SK-N-SH (cell line): ENCODE data around the gene SMYD3. TPM values are rescaled to one million over a fixed set of nuclear protein-coding genes. Genes with fewer than 3 reads are reported as not detected.

Experiments
- CTCF ChIA-PET: fragments of 300-600, 350-600 bp; formaldehyde crosslinking; extraction: SDS; loops from one replicate; lab custom pipeline; 2021; lab: Yijun Ruan, JAX
- POLR2A ChIA-PET: fragments of 350-600 bp; sonication (Branson Sonifier 250); formaldehyde crosslinking; extraction: SDS; loops from one replicate; lab custom pipeline; 2020; ENCODE audit warnings: antibody characterized with exemption, inconsistent platforms; lab: Yijun Ruan, JAX
- DNase-seq: peaks from one replicate; pipeline ENCODE4 v3.0.0; 2012
- H2AFZ ChIP-seq: fragments of 200-600 bp; sonication (generic); 2 replicates; pipeline ENCODE4 v1.8.1; 2016; ENCODE audit warnings: antibody characterized with exemption, mild to moderate bottlenecking, low read depth
- H3F3A ChIP-seq: fragments of 200-600 bp; sonication (generic); replicated peaks from 2 replicates; pipeline ENCODE3; 2016; ENCODE audit warnings: antibody characterized with exemption, mild to moderate bottlenecking; ENCODE audit not compliant: insufficient read depth
- H3K27ac ChIP-seq, 2 experiments: fragments of 200-500 bp in 1 of 2; fragments of 200-600 bp in 1 of 2; sonication (Bioruptor generic) in 1 of 2; sonication (generic), shearing (Covaris generic) in 1 of 2; 2 replicates each; pipeline versions ENCODE4 v1.5.1 to v1.6.1; 2014 to 2016; ENCODE audit warnings: low read depth in 2 of 2, inconsistent platforms in 1 of 2, low read length in 1 of 2, mild to moderate bottlenecking in 1 of 2, mixed read lengths in 1 of 2
- H3K27me3 ChIP-seq: fragments of 200-600 bp; sonication (generic), shearing (Covaris generic); 2 replicates; pipeline ENCODE4 v1.6.1; 2016; ENCODE audit warnings: mixed run types; ENCODE audit not compliant: insufficient read depth
- H3K36me3 ChIP-seq, 2 experiments: fragments of 200-500 bp in 1 of 2; fragments of 200-600 bp in 1 of 2; sonication (Bioruptor generic) in 1 of 2; sonication (generic) in 1 of 2; replicated peaks in 1 of 2; 2 replicates each; pipeline versions ENCODE3 to v1.5.1; 2014 to 2016; ENCODE audit warnings: low read length in 1 of 2, mild to moderate bottlenecking in 1 of 2; ENCODE audit not compliant: insufficient read depth in 2 of 2, control insufficient read depth in 1 of 2
- H3K4me1 ChIP-seq, 2 experiments: fragments of 200-500 bp in 1 of 2; fragments of 200-600 bp in 1 of 2; sonication (Bioruptor generic) in 1 of 2; sonication (generic), shearing (Covaris generic) in 1 of 2; 2 replicates each; pipeline versions ENCODE4 v1.5.1 to v1.6.1; 2014 to 2016; ENCODE audit warnings: low read depth in 1 of 2, low read length in 1 of 2, mixed run types in 1 of 2; ENCODE audit not compliant: insufficient read depth in 2 of 2, control insufficient read depth in 1 of 2
- H3K4me2 ChIP-seq: fragments of 200-600 bp; sonication (generic), shearing (Covaris generic); 2 replicates; pipeline ENCODE4 v1.6.1; 2017; ENCODE audit warnings: mixed run types
- H3K4me3 ChIP-seq, 2 experiments: fragments of 200-500 bp in 1 of 2; fragments of 200-600 bp in 1 of 2; sonication (Bioruptor generic) in 1 of 2; sonication (generic), shearing (Covaris generic) in 1 of 2; 2 replicates each; pipeline versions ENCODE4 v1.5.1 to v1.8.1; 2014 to 2016; ENCODE audit warnings: low read depth in 2 of 2, inconsistent platforms in 1 of 2, low read length in 1 of 2, mild to moderate bottlenecking in 1 of 2, mixed read lengths in 1 of 2, moderate library complexity in 1 of 2
- H3K79me2 ChIP-seq: fragments of 200-600 bp; sonication (generic); 2 replicates; pipeline ENCODE4 v1.8.1; 2017; ENCODE audit warnings: mild to moderate bottlenecking; ENCODE audit not compliant: insufficient read depth
- H3K9ac ChIP-seq: fragments of 200-600 bp; sonication (generic); 2 replicates; pipeline ENCODE4 v1.6.1; 2017; ENCODE audit warnings: mixed run types
- H3K9me2 ChIP-seq: fragments of 200-600 bp; sonication (generic); 2 replicates; pipeline ENCODE4 v1.6.1; 2017; ENCODE audit warnings: mixed run types
- H3K9me3 ChIP-seq: fragments of 200-600 bp; sonication (generic); 2 replicates; pipeline ENCODE4 v1.6.1; 2017; ENCODE audit warnings: mixed run types, mild to moderate bottlenecking, moderate library complexity
- H4K20me1 ChIP-seq: fragments of 200-600 bp; sonication (generic); 2 replicates; pipeline ENCODE4 v1.6.1; 2017; ENCODE audit warnings: mild to moderate bottlenecking, mixed run types; ENCODE audit not compliant: insufficient read depth
- ELF1 ChIP-seq: IDR thresholded peaks from 2 replicates; pipeline ENCODE4 v1.4.0; 2012
- EP300 ChIP-seq, 2 experiments: IDR thresholded peaks; 2 replicates each; pipeline versions ENCODE4 v1.4.0 to v1.6.1; 2012; ENCODE audit warnings: borderline replicate concordance in 1 of 2, low read depth in 1 of 2, low read length in 1 of 2
- EZH2phosphoT487 ChIP-seq: fragments of 200-600 bp; sonication (generic); IDR thresholded peaks from 2 replicates; pipeline ENCODE4 v1.6.1; 2017; ENCODE audit warnings: low read depth, mixed run types, mild to moderate bottlenecking, antibody characterized with exemption, moderate library complexity, borderline replicate concordance
- MEF2A ChIP-seq: IDR thresholded peaks from 2 replicates; pipeline ENCODE4 v1.4.0; 2012; ENCODE audit warnings: low read depth, borderline replicate concordance
- MXI1 ChIP-seq: IDR thresholded peaks from 2 replicates; pipeline ENCODE4 v1.6.1; 2012; ENCODE audit warnings: mild to moderate bottlenecking, low read depth, low read length, improper control_type of control experiment
- NFIC ChIP-seq: IDR thresholded peaks from 2 replicates; pipeline ENCODE4 v1.4.0; 2012; ENCODE audit warnings: borderline replicate concordance
- NRF1 ChIP-seq: IDR thresholded peaks from 2 replicates; pipeline ENCODE4 v1.6.1; 2012; ENCODE audit warnings: low read depth, mild to moderate bottlenecking, low read length
- POLR2AphosphoS5 ChIP-seq: IDR thresholded peaks from 2 replicates; pipeline ENCODE4 v1.6.1; 2012; ENCODE audit warnings: low read depth, low read length
- RAD21 ChIP-seq: IDR thresholded peaks from 2 replicates; pipeline ENCODE4 v1.6.1; 2012; ENCODE audit warnings: mild to moderate bottlenecking, low read length
- RFX5 ChIP-seq: IDR thresholded peaks from 2 replicates; pipeline ENCODE4 v1.6.1; 2012; ENCODE audit warnings: mild to moderate bottlenecking, improper control_type of control experiment, low read length
- RXRA ChIP-seq: IDR thresholded peaks from 2 replicates; pipeline ENCODE4 v1.4.0; 2012; ENCODE audit warnings: low read depth, mild to moderate bottlenecking, borderline replicate concordance
- SIN3A ChIP-seq: IDR thresholded peaks from 2 replicates; pipeline ENCODE4 v1.6.1; 2012; ENCODE audit warnings: low read depth, mild to moderate bottlenecking, low read length, moderate library complexity, borderline replicate concordance
- SMC3 ChIP-seq: IDR thresholded peaks from 2 replicates; pipeline ENCODE4 v1.6.1; 2012; ENCODE audit warnings: low read depth, low read length, improper control_type of control experiment
- TAF1 ChIP-seq: IDR thresholded peaks from 2 replicates; pipeline ENCODE4 v1.6.1; 2012; ENCODE audit warnings: low read depth, mild to moderate bottlenecking, low read length, moderate library complexity, borderline replicate concordance
- TEAD4 ChIP-seq: IDR thresholded peaks from 2 replicates; pipeline ENCODE4 v1.4.0; 2012; ENCODE audit warnings: mild to moderate bottlenecking, borderline replicate concordance; ENCODE audit not compliant: insufficient read depth
- YY1 ChIP-seq: IDR thresholded peaks from 2 replicates; pipeline ENCODE4 v1.4.0; 2012; ENCODE audit warnings: low read depth, mild to moderate bottlenecking
- WGBS: methylation state at CpG from one replicate; pipeline ENCODE4 v1.1.6; 2017; ENCODE audit warnings: low lambda C conversion rate; 5-methylcytosine and 5-hydroxymethylcytosine counted together
- polyA plus RNA-seq, 3 experiments: library from polyadenylated mRNA; depleted of rRNA; stranded (reverse); fragments of >200 nt; gene quantifications; 2 replicates each; pipeline ENCODE4 v1.2.3, GENCODE V29; 2012
- TF ChIP-seq, protein P1 (sequence below): IDR thresholded peaks from 2 replicates; pipeline ENCODE4 v1.6.1; 2012; ENCODE audit warnings: mild to moderate bottlenecking, low read depth, low read length, moderate library complexity
- TF ChIP-seq, protein P2 (sequence below): fragments of 150-350 bp; IDR thresholded peaks from 2 replicates; pipeline ENCODE4 v1.6.1; 2017; ENCODE audit warnings: antibody characterized with exemption, low read length, low read depth, borderline replicate concordance
- TF ChIP-seq, protein P3 (sequence below): IDR thresholded peaks from 2 replicates; pipeline ENCODE4; 2012
- TF ChIP-seq, protein P4 (sequence below): fragments of 150-350 bp; IDR thresholded peaks from 2 replicates; pipeline ENCODE4 v1.6.1; 2016; ENCODE audit warnings: mild to moderate bottlenecking, low read depth, low read length

Gene SMYD3
- polyA plus RNA-seq, 1 of the 3 experiments (the other 2 are of a cell fraction): 31.4 TPM

DNA sequence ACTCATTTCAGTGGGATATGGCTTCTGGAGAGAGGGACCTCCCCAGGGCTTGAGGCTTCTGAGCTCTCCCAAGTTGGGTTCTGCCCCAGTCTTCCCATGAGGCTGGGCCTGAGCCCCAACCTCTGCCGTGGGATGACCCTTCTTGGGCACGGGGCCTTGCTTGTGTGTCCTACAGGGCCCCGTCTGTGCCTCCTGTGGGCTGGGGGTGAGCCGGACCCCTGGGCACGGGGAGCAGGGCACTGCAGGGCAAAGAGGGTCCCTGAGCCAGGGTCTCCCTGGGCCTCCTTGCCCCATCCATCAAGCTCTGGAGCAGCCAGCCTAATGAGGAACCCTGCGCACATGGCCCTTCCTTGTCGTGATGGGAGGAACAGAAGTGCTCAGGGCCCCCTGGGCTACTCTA is 5.2 kb upstream of the SMYD3 start:
- H3K4me1 ChIP-seq: no peaks in the 10 kb centered on the region; a peak in 1 of 4 replicates
- H4K20me1 ChIP-seq: no peaks in the 10 kb centered on the region
- no peaks in the 10 kb centered on the region for H3K36me3 ChIP-seq
- H3K4me3 ChIP-seq: no peak overlapping the region
- H3K27me3 ChIP-seq: no peaks in the 10 kb centered on the region
- H2AFZ ChIP-seq: no peak overlapping the region
- H3K9ac ChIP-seq: no peak overlapping the region
- no peaks in the 10 kb centered on the region for H3F3A ChIP-seq
- no peak overlapping the region for H3K27ac ChIP-seq
- H3K79me2 ChIP-seq: no peaks in the 10 kb centered on the region
- CTCF ChIA-PET: no interaction called here
- H3K9me2 ChIP-seq: no peaks in the 10 kb centered on the region
- no peak overlapping the region for H3K4me2 ChIP-seq
- TF ChIP-seq MEF2A (no peak), RFX5 (no peak), NRF1 (no peak), EZH2phosphoT487 (no peak), EP300 (IDR thresholded peaks at IDR 0.05; ENCODE audit: borderline replicate concordance in 1 of 2, low read depth in 1 of 2, low read length in 1 of 2) (no peak), ELF1 (no peak), RAD21 (no peak), TEAD4 (no peak), SMC3 (no peak), RXRA (no peak), MXI1 (no peak), TAF1 (no peak), NFIC (no peak), YY1 (no peak), SIN3A (no peak), POLR2AphosphoS5 (no peak)
- TF ChIP-seq, protein P1, sequence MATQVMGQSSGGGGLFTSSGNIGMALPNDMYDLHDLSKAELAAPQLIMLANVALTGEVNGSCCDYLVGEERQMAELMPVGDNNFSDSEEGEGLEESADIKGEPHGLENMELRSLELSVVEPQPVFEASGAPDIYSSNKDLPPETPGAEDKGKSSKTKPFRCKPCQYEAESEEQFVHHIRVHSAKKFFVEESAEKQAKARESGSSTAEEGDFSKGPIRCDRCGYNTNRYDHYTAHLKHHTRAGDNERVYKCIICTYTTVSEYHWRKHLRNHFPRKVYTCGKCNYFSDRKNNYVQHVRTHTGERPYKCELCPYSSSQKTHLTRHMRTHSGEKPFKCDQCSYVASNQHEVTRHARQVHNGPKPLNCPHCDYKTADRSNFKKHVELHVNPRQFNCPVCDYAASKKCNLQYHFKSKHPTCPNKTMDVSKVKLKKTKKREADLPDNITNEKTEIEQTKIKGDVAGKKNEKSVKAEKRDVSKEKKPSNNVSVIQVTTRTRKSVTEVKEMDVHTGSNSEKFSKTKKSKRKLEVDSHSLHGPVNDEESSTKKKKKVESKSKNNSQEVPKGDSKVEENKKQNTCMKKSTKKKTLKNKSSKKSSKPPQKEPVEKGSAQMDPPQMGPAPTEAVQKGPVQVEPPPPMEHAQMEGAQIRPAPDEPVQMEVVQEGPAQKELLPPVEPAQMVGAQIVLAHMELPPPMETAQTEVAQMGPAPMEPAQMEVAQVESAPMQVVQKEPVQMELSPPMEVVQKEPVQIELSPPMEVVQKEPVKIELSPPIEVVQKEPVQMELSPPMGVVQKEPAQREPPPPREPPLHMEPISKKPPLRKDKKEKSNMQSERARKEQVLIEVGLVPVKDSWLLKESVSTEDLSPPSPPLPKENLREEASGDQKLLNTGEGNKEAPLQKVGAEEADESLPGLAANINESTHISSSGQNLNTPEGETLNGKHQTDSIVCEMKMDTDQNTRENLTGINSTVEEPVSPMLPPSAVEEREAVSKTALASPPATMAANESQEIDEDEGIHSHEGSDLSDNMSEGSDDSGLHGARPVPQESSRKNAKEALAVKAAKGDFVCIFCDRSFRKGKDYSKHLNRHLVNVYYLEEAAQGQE: no peak
- TF ChIP-seq, protein P2, sequence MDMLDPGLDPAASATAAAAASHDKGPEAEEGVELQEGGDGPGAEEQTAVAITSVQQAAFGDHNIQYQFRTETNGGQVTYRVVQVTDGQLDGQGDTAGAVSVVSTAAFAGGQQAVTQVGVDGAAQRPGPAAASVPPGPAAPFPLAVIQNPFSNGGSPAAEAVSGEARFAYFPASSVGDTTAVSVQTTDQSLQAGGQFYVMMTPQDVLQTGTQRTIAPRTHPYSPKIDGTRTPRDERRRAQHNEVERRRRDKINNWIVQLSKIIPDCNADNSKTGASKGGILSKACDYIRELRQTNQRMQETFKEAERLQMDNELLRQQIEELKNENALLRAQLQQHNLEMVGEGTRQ: no peak
- TF ChIP-seq, protein P3, sequence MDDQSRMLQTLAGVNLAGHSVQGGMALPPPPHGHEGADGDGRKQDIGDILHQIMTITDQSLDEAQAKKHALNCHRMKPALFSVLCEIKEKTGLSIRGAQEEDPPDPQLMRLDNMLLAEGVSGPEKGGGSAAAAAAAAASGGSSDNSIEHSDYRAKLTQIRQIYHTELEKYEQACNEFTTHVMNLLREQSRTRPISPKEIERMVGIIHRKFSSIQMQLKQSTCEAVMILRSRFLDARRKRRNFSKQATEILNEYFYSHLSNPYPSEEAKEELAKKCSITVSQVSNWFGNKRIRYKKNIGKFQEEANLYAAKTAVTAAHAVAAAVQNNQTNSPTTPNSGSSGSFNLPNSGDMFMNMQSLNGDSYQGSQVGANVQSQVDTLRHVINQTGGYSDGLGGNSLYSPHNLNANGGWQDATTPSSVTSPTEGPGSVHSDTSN: no peak
- TF ChIP-seq, protein P4, sequence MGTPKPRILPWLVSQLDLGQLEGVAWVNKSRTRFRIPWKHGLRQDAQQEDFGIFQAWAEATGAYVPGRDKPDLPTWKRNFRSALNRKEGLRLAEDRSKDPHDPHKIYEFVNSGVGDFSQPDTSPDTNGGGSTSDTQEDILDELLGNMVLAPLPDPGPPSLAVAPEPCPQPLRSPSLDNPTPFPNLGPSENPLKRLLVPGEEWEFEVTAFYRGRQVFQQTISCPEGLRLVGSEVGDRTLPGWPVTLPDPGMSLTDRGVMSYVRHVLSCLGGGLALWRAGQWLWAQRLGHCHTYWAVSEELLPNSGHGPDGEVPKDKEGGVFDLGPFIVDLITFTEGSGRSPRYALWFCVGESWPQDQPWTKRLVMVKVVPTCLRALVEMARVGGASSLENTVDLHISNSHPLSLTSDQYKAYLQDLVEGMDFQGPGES: no peak
- TF ChIP-seq, all 33 proteins: peak for 0
- POLR2A ChIA-PET: no interaction called here
- DNase-seq: no peak
- no peaks in the 10 kb centered on the region; the same call in 1 of the 2 replicates for H3K9me3 ChIP-seq
- WGBS: 60% methylated on average over 1 of the region's 7 CpGs
